ENCODE results near the gene SIN3B. TPM values are rescaled to one million over a fixed set of nuclear protein-coding genes. Genes with fewer than 3 reads are reported as not detected.

Gene SIN3B
- total RNA-seq, 1 donor: 24.2 TPM

- Histone ChIP-seq H3K4me3 (ENCODE audit: insufficient read depth, low read length) (no peak overlapping the region), H4K20me1 (ENCODE audit: insufficient read depth, low read length) (no peaks in the 10 kb centered on the region), H3K27me3 (ENCODE audit: insufficient read depth, low read length) (no peaks in the 10 kb centered on the region), H3K9me3 (ENCODE audit: low read depth, low read length) (peaks cover 8% of the 10 kb centered on the region), H3K27ac (ENCODE audit: low read depth, low read length) (no peak overlapping the region), H3K4me1 (ENCODE audit: insufficient read depth, low read length) (peaks cover 8% of the 10 kb centered on the region), H2AFZ (ENCODE audit: low read length) (no peak overlapping the region), H3K36me3 (ENCODE audit: insufficient read depth, low read length) (no peaks in the 10 kb centered on the region), H3K4me2 (ENCODE audit: insufficient read depth, low read length) (no peak overlapping the region), H3K79me2 (ENCODE audit: insufficient read depth, low read length) (no peaks in the 10 kb centered on the region)
- no peak for DNase-seq (ENCODE audit: insufficient read length, low spot score, missing footprints)
- TF ChIP-seq CTCF (IDR thresholded peaks at IDR 0.05; ENCODE audit: extremely low read depth, low read depth, low read length): no peak
Observed at GRCh38 chr19:16885166-16885565, 56.0 kb downstream of the SIN3B start.

- H4K20me1 ChIP-seq (ENCODE audit: insufficient read depth, low read length): no peaks in the 10 kb centered on the region
- peak; percentile 93 for DNase-seq (ENCODE audit: insufficient read length, low spot score, missing footprints)
- peak overlapping the region; percentile 27 for H2AFZ ChIP-seq (ENCODE audit: low read length)
- H3K27me3 ChIP-seq (ENCODE audit: insufficient read depth, low read length): no peaks in the 10 kb centered on the region
- no peak overlapping the region for H3K27ac ChIP-seq (ENCODE audit: low read depth, low read length)
- peak overlapping the region; percentile 15 for H3K4me3 ChIP-seq (ENCODE audit: insufficient read depth, low read length)
- no peaks in the 10 kb centered on the region for H3K36me3 ChIP-seq (ENCODE audit: insufficient read depth, low read length)
- H3K9me3 ChIP-seq (ENCODE audit: low read depth, low read length): peaks cover 7% of the 10 kb centered on the region
- H3K4me1 ChIP-seq (ENCODE audit: insufficient read depth, low read length): peaks cover 8% of the 10 kb centered on the region
- no peaks in the 10 kb centered on the region for H3K79me2 ChIP-seq (ENCODE audit: insufficient read depth, low read length)
- TF ChIP-seq CTCF (IDR thresholded peaks at IDR 0.05; ENCODE audit: extremely low read depth, low read depth, low read length): no peak
- peak overlapping the region; percentile 17 for H3K4me2 ChIP-seq (ENCODE audit: insufficient read depth, low read length)
Observed at GRCh38 chr19:16886305-16886880, 57.2 kb downstream of the SIN3B start.

DNA sequence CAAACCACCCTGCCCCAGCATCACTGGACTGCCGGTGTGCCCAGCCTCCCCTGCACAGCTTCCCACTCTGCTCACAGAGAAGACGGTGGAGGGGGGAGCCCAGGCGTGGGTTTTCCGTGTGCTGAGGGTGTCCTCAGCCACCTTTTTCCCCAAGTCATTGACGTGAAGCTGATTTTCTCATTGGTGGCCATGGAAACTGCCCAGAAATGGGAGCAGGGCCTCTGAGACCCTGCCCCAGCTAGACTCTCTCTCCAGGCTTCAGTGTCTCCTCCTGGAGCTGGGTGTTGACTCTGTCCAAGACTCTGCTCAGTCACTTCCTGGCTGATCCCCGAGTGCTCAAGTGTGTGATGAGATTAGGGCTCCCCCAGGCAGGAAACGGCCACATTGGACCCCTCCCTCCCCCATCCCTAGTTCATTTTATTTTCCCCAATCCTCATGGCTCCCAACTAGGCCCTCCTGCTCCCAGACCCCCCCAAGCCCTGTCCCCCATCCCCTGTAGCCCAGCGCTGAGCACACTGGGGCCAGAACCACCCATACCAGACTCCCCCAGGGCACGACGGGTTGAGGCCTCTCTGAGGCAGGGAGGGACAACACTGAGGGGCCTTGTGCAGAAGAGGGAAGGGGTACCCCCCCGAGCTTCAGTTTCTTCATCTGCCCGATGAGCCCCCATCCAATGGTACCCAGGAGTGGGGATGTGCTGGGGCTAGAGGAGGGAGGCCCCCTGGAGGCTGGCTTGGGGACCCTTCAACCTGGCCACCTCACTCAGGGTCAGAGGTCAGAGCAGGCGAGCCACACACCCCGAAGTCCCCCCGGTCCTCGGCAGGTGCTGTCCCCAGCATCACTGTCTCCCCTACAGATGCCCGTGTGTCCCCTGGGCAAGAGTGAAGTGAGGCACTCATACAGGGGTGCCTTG, 58.4 kb downstream of the SIN3B start:
- H3K4me2 ChIP-seq (ENCODE audit: insufficient read depth, low read length): no peak overlapping the region
- no peak for DNase-seq (ENCODE audit: insufficient read length, low spot score, missing footprints)
- H3K79me2 ChIP-seq (ENCODE audit: insufficient read depth, low read length): no peaks in the 10 kb centered on the region
- no peak for TF ChIP-seq CTCF (IDR thresholded peaks at IDR 0.05; ENCODE audit: extremely low read depth, low read depth, low read length)
- H3K4me3 ChIP-seq (ENCODE audit: insufficient read depth, low read length): no peak overlapping the region
- H3K4me1 ChIP-seq (ENCODE audit: insufficient read depth, low read length): peaks cover 8% of the 10 kb centered on the region
- no peaks in the 10 kb centered on the region for H3K9me3 ChIP-seq (ENCODE audit: low read depth, low read length)
- no peaks in the 10 kb centered on the region for H3K36me3 ChIP-seq (ENCODE audit: insufficient read depth, low read length)
- no peak overlapping the region for H2AFZ ChIP-seq (ENCODE audit: low read length)
- no peak overlapping the region for H3K27ac ChIP-seq (ENCODE audit: low read depth, low read length)
- no peaks in the 10 kb centered on the region for H4K20me1 ChIP-seq (ENCODE audit: insufficient read depth, low read length)
- H3K27me3 ChIP-seq (ENCODE audit: insufficient read depth, low read length): no peaks in the 10 kb centered on the region
